ENCODE measurements around the gene LRRC49. TPM values are rescaled to one million over a fixed set of nuclear protein-coding genes. Genes with fewer than 3 reads are reported as not detected.
A peak's percentile ranks its signal among the peaks of the same experiment; 100 is the strongest.

Gene LRRC49
- total RNA-seq, 1 experiment from 2014 or later, result 6.2 TPM

DNA sequence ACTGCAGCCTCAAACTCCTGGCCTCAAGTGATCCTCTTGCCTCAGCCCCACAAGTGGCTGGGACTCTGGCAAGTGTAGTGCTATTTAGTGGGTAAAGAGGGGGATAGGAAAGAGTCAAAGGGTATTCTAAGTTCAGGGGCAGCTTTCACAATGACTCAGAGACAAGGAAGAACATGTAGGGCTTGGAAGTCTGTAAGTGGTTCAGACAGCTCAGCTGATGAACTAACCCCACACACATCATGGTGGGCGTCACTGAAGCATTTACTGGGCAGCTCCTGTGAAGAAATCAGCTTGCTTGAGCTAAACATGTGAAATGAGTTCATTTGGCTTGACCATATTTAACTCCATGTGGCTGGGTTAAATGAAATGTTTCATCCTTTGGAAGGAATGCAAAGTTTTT, 188.1 kb downstream of the LRRC49 start:
- Histone ChIP-seq H3K9me3 (ENCODE audit: insufficient read depth, low read depth) (0 out of 2 replicates have a peak, but pooled peaks cover 3% of the 10 kb centered on the region), H3K27me3 (ENCODE audit: insufficient read depth, low read depth) (no peaks in the 10 kb centered on the region), H4K20me1 (ENCODE audit: insufficient read depth) (no peaks in the 10 kb centered on the region), H3K4me2 (no peak overlapping the region), H3F3A (ENCODE audit: insufficient read depth, low read depth) (peaks cover 19% of the 10 kb centered on the region; the same call in 1 of the 2 replicates), H3K4me1 (replicated peaks; ENCODE audit: insufficient read depth) (peaks cover 26% of the 10 kb centered on the region), H3K36me3 (ENCODE audit: low read depth) (no peaks in the 10 kb centered on the region), H3K79me2 (ENCODE audit: low read depth) (no peaks in the 10 kb centered on the region), H3K9me2 (ENCODE audit: insufficient read depth) (no peaks in the 10 kb centered on the region), H3K4me3 (no peak overlapping the region), H2AFZ (no peak overlapping the region), H3K27ac (no peak overlapping the region)
- POLR2A ChIA-PET (ENCODE audit: unreplicated experiment), result interaction anchor here (0.6 kb wide), 1 partner anchor 360 kb away, joined by 3 read pairs; no protein-coding TSS in a partner anchor
- BruUV-seq (replicated peaks), result no TSS peak
- CTCF ChIA-PET, result interaction anchor here (0.6 kb wide), 1 partner anchor 34 kb away, joined by 7 read pairs; the partner anchor contains the start of gene THSD4
- TF ChIP-seq CTCF (conservative IDR thresholded peaks at IDR 0.05) (no peak), EZH2 (IDR thresholded peaks at IDR 0.05; ENCODE audit: low read depth) (no peak)
- intact Hi-C loops (cut with micrococcal nuclease; ENCODE audit: unreplicated experiment), result no loop called here
- DNase-seq, result peak in 1 of 2 experiments; percentile 50

- ChIA-PET POLR2A (ENCODE audit: unreplicated experiment) (no interaction called here), CTCF (no interaction called here)
- TF ChIP-seq CTCF (conservative IDR thresholded peaks at IDR 0.05), result no peak
- TF ChIP-seq EZH2 (IDR thresholded peaks at IDR 0.05; ENCODE audit: low read depth), result no peak
- H3K9me2 ChIP-seq (ENCODE audit: insufficient read depth), result no peaks in the 10 kb centered on the region
- H3K4me2 ChIP-seq, result no peak overlapping the region
- no peaks in the 10 kb centered on the region for H3K36me3 ChIP-seq (ENCODE audit: low read depth)
- H3K9me3 ChIP-seq (ENCODE audit: insufficient read depth, low read depth), result no peaks in the 10 kb centered on the region
- H3K27ac ChIP-seq, result no peak overlapping the region
- H2AFZ ChIP-seq, result no peak overlapping the region
- no TSS peak for BruUV-seq (replicated peaks)
- no peaks in the 10 kb centered on the region for H3K79me2 ChIP-seq (ENCODE audit: low read depth)
- H3F3A ChIP-seq (ENCODE audit: insufficient read depth, low read depth), result peaks cover 19% of the 10 kb centered on the region; the same call in 1 of the 2 replicates
- H3K27me3 ChIP-seq (ENCODE audit: insufficient read depth, low read depth), result no peaks in the 10 kb centered on the region
- H3K4me1 ChIP-seq (replicated peaks; ENCODE audit: insufficient read depth), result peaks cover 26% of the 10 kb centered on the region
- intact Hi-C loops (cut with micrococcal nuclease; ENCODE audit: unreplicated experiment), result no loop called here
- H3K4me3 ChIP-seq, result no peak overlapping the region
- H4K20me1 ChIP-seq (ENCODE audit: insufficient read depth), result no peaks in the 10 kb centered on the region
- no peak for DNase-seq
These were observed 190.2 kb downstream of the LRRC49 start for GRCh38 chr15:71082803-71083202.

DNA sequence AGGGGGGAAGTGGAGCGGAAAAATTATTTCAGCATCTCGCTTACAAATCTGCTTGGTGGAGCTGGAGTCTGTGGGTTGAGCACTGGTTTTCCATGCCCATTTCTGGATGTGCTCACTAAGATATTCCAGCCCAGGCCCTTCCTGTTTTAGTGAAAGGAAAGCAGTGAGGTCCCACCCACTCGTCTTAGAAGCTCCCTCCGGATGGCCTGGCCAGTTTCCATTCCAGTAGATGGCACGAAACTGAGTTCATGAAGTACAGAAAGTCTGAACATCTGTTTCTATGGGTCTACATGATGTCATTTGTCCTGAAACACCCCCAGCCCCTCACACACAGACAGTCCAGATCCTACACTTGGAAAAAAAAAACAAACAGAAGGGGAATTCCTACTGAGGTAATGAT, 190.7 kb downstream of the LRRC49 start:
- intact Hi-C loops (cut with micrococcal nuclease; ENCODE audit: unreplicated experiment), result no loop called here
- no peak overlapping the region for H3K4me2 ChIP-seq

DNA sequence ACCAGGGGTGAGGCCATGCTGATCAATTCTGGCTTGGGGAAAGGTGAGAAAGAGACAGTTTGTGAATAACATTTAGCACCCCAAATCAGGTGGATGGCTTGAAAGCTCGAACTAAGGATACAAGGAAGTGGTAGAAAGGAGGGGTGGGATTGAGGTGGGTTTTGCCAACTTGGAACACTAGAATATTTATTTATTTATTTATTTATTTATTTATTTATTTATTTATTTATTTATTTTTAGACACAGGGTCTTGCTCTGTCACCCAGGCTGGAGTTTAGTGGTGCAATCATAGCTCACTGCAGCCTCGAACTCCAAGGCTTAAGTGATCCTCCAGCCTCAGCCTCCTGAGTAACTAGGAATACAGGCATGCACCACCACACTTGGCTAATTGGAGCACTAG, 191.6 kb downstream of the LRRC49 start:
- Histone ChIP-seq H3K9me2 (ENCODE audit: insufficient read depth) (no peaks in the 10 kb centered on the region), H3K27ac (no peak overlapping the region), H3F3A (ENCODE audit: insufficient read depth, low read depth) (peaks cover 12% of the 10 kb centered on the region; the same call in 1 of the 2 replicates), H4K20me1 (ENCODE audit: insufficient read depth) (no peaks in the 10 kb centered on the region), H3K4me3 (no peak overlapping the region), H2AFZ (no peak overlapping the region), H3K4me1 (replicated peaks; ENCODE audit: insufficient read depth) (peaks cover 12% of the 10 kb centered on the region), H3K9me3 (ENCODE audit: insufficient read depth, low read depth) (no peaks in the 10 kb centered on the region), H3K79me2 (ENCODE audit: low read depth) (no peaks in the 10 kb centered on the region), H3K27me3 (ENCODE audit: insufficient read depth, low read depth) (no peaks in the 10 kb centered on the region), H3K36me3 (ENCODE audit: low read depth) (no peaks in the 10 kb centered on the region), H3K4me2 (no peak overlapping the region)
- ChIA-PET POLR2A (ENCODE audit: unreplicated experiment) (no interaction called here), CTCF (no interaction called here)
- TF ChIP-seq EZH2 (IDR thresholded peaks at IDR 0.05; ENCODE audit: low read depth), result no peak
- no peak for TF ChIP-seq CTCF (conservative IDR thresholded peaks at IDR 0.05)
- BruUV-seq (replicated peaks), result no TSS peak
- DNase-seq, result no peak
- intact Hi-C loops (cut with micrococcal nuclease; ENCODE audit: unreplicated experiment), result no loop called here

More for the DNA sequence above, 190.7 kb downstream of the LRRC49 start:
- Histone ChIP-seq H3K4me3 (no peak overlapping the region), H3F3A (ENCODE audit: insufficient read depth, low read depth) (peaks cover 19% of the 10 kb centered on the region; the same call in 1 of the 2 replicates), H3K9me3 (ENCODE audit: insufficient read depth, low read depth) (no peaks in the 10 kb centered on the region), H3K9me2 (ENCODE audit: insufficient read depth) (no peaks in the 10 kb centered on the region), H3K27me3 (ENCODE audit: insufficient read depth, low read depth) (no peaks in the 10 kb centered on the region), H3K36me3 (ENCODE audit: low read depth) (no peaks in the 10 kb centered on the region), H3K4me1 (replicated peaks; ENCODE audit: insufficient read depth) (peaks cover 21% of the 10 kb centered on the region), H2AFZ (no peak overlapping the region), H3K79me2 (ENCODE audit: low read depth) (no peaks in the 10 kb centered on the region), H3K27ac (no peak overlapping the region), H4K20me1 (ENCODE audit: insufficient read depth) (no peaks in the 10 kb centered on the region)
- BruUV-seq (replicated peaks), result no TSS peak
- ChIA-PET POLR2A (ENCODE audit: unreplicated experiment) (no interaction called here), CTCF (no interaction called here)
- no peak for TF ChIP-seq EZH2 (IDR thresholded peaks at IDR 0.05; ENCODE audit: low read depth)
- no peak for DNase-seq
